GM19372 (cell line): ENCODE results near the gene FASTKD1.
"Not testable (repeated sequence)": the region's sequence is repeated elsewhere in the genome, so short reads cannot be mapped to it uniquely, and the experiment has no call there.

ENCODE experiments used
- ATAC-seq: cut with Tn5 transposase; IDR thresholded peaks from one replicate; pipeline ENCODE4 v1.9.1; 2021; ENCODE audit warnings: mild to moderate bottlenecking, low read depth, moderate library complexity; ENCODE audit not compliant: unreplicated experiment

FASTKD1 gene

GRCh38 chr2:169573160-169573973 is at the start of gene FASTKD1:
Gene FASTKD1 (minus strand): TSS chr2:169573865. CDS start chr2:169572029, 1,836 bp downstream.
- ATAC-seq, result peak; percentile 100

GRCh38 chr2:169623235-169623634 is 49.6 kb upstream of the FASTKD1 start:
- ATAC-seq, result no peak

- ATAC-seq, result no peak
These were observed 46.8 kb upstream of the FASTKD1 start for GRCh38 chr2:169620509-169620908.

- ATAC-seq, result no peak
These were observed 46.3 kb upstream of the FASTKD1 start for GRCh38 chr2:169619946-169620345.

GRCh38 chr2:169615982-169616381 is 42.3 kb upstream of the FASTKD1 start:
- not testable (repeated sequence) for ATAC-seq

GRCh38 chr2:169613876-169614275 is 40.2 kb upstream of the FASTKD1 start:
- no peak for ATAC-seq

GRCh38 chr2:169609264-169609663 is 35.6 kb upstream of the FASTKD1 start:
- ATAC-seq, result no peak

GRCh38 chr2:169599568-169599967 is 25.9 kb upstream of the FASTKD1 start:
- no peak for ATAC-seq

GRCh38 chr2:169598982-169599381 is 25.3 kb upstream of the FASTKD1 start:
- ATAC-seq, result no peak

GRCh38 chr2:169596546-169596945 is 22.9 kb upstream of the FASTKD1 start:
- not testable (repeated sequence) for ATAC-seq

- ATAC-seq, result no peak
These were observed 17.1 kb upstream of the FASTKD1 start for GRCh38 chr2:169590804-169591203.

- no peak for ATAC-seq
These were observed 12.0 kb upstream of the FASTKD1 start for GRCh38 chr2:169585673-169586072.

- peak; percentile 90 for ATAC-seq
These were observed 10.6 kb upstream of the FASTKD1 start, which contains the start of gene PPIG for GRCh38 chr2:169584005-169584877. Gene PPIG (plus strand): TSS chr2:169584351. CDS start chr2:169604042, 19,691 bp downstream.

GRCh38 chr2:169583518-169583917 is 9.9 kb upstream of the FASTKD1 start:
- ATAC-seq, result no peak

GRCh38 chr2:169582552-169583266 is 9.0 kb upstream of the FASTKD1 start:
- not testable (repeated sequence) for ATAC-seq

- no peak for ATAC-seq
These were observed 5.4 kb upstream of the FASTKD1 start for GRCh38 chr2:169579044-169579443.

- ATAC-seq, result not testable (repeated sequence)
These were observed 1.6 kb upstream of the FASTKD1 start for GRCh38 chr2:169575264-169575663.

GRCh38 chr2:169574539-169574938 is 874 bp upstream of the FASTKD1 start:
- ATAC-seq, result not testable (repeated sequence)

- no peak for ATAC-seq
These were observed 272 bp upstream of the FASTKD1 start for GRCh38 chr2:169573974-169574299.

- ATAC-seq, result no peak
These were observed 875 bp downstream of the FASTKD1 start for GRCh38 chr2:169572821-169573159.

- ATAC-seq, result no peak
These were observed 1.5 kb downstream of the FASTKD1 start for GRCh38 chr2:169572189-169572588.
